Measurements from ENCODE around the gene OAS3.

The OAS3 gene

GRCh38 chr12:112962561-112962960 is 24.3 kb downstream of the OAS3 start:
- TF ChIP-seq CTCF (IDR thresholded peaks at IDR 0.05; ENCODE audit: low read depth, low read length): no peak
- DNase-seq (ENCODE audit: extremely low read depth, low read depth): no peak

GRCh38 chr12:112963227-112963861 is 25.1 kb downstream of the OAS3 start:
- TF ChIP-seq CTCF (IDR thresholded peaks at IDR 0.05; ENCODE audit: low read depth, low read length): no peak
- no peak for DNase-seq (ENCODE audit: extremely low read depth, low read depth)

GRCh38 chr12:112964067-112964670 is 25.9 kb downstream of the OAS3 start:
- no peak for DNase-seq (ENCODE audit: extremely low read depth, low read depth)
- TF ChIP-seq CTCF (IDR thresholded peaks at IDR 0.05; ENCODE audit: low read depth, low read length): no peak

- TF ChIP-seq CTCF (IDR thresholded peaks at IDR 0.05; ENCODE audit: low read depth, low read length): no peak
- DNase-seq (ENCODE audit: extremely low read depth, low read depth): no peak
Measured at GRCh38 chr12:112964915-112965314, 26.6 kb downstream of the OAS3 start.

GRCh38 chr12:112965643-112966042 is 27.4 kb downstream of the OAS3 start:
- DNase-seq (ENCODE audit: extremely low read depth, low read depth): no peak
- TF ChIP-seq CTCF (IDR thresholded peaks at IDR 0.05; ENCODE audit: low read depth, low read length): no peak

- no peak for TF ChIP-seq CTCF (IDR thresholded peaks at IDR 0.05; ENCODE audit: low read depth, low read length)
- no peak for DNase-seq (ENCODE audit: extremely low read depth, low read depth)
Measured at GRCh38 chr12:112967306-112967705, 29.0 kb downstream of the OAS3 start.

GRCh38 chr12:112967858-112968257 is 29.6 kb downstream of the OAS3 start:
- no peak for TF ChIP-seq CTCF (IDR thresholded peaks at IDR 0.05; ENCODE audit: low read depth, low read length)

More at GRCh38 chr12:112967858-112968257, 29.6 kb downstream of the OAS3 start:
- no peak for DNase-seq (ENCODE audit: extremely low read depth, low read depth)

Data from AG09319 (cell line).